HG03460 (cell line): Measurements from ENCODE around the gene IMPG2.

Experiments used
- ATAC-seq: cut with Tn5 transposase; IDR thresholded peaks from one replicate; pipeline ENCODE4 v1.9.1; 2021; ENCODE audit not compliant: unreplicated experiment

Gene IMPG2

GRCh38 chr3:101278727-101279126 is 41.6 kb downstream of the IMPG2 start:
- no peak for ATAC-seq

DNA sequence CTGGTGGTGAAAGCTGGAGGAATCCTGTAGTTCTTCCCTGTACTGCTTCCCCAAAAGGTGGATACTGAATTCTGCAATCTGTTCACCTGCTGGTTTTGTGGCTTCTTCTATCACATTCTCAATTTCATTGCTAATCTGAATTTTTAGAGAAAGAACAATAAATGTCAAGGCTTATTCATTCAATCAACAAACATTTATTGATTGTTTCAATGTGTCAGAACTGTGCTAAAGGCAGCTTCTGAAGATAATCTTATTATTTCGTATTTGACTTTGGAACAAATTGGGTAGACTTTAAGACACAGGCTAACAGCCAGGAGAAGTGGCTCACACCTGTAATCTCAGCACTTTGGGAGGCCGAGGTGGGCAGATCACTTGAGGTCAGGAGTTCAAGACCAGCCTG is 46.8 kb downstream of the IMPG2 start:
- no peak for ATAC-seq

GRCh38 chr3:101273156-101273555 is 47.2 kb downstream of the IMPG2 start:
- ATAC-seq = no peak

DNA sequence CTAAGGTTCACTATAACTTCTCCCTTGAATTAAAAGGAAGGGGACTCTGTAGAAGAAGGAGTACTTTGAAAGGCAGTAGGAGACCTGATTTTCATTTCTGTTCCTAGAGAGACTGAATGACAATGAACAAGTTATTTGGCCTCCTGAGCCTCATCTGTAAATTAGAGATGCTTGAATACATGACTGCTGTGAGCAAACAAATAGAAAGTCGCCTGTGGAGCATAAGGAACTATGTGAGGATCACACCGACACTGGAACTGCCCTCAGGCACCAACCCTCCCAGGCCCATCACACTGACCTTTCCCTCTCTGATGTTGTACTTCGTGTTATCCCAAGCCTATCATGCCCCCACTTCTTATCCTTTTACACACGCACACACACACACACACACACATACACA is 48.6 kb downstream of the IMPG2 start:
- no peak for ATAC-seq

- no peak for ATAC-seq
Observed at GRCh38 chr3:101270149-101270548, 50.2 kb downstream of the IMPG2 start.

DNA sequence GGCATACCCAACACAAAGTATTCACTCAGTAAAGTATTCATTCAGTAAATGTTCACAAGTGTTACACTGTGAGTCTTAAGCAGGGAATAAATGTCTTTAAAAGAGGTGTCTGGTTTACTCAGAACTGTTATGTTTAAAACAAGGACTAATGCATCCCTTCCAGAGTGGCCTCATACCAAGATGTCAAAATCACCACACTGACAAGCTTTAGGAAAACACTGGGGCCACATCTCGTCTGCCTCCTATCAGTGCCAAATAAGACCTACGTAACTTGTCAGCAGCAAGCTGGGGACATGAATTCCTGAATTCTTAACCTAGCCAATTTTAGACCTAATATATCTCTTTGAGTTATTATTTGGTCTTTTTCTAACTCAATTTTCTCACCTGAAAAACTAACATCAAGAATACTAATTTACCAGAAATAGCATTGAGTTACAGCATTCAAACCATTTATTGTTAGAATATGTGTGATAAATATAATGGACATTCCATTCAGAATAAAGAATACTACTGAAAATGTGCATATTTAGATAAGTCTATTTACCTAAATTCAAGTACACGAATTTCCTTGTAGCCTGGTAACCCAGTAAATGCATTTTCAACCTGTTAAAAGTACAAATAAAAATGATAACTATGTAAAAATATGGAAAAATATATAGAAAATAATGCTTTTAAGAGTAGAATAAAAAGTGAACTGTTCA is 51.3 kb downstream of the IMPG2 start:
- ATAC-seq = no peak

DNA sequence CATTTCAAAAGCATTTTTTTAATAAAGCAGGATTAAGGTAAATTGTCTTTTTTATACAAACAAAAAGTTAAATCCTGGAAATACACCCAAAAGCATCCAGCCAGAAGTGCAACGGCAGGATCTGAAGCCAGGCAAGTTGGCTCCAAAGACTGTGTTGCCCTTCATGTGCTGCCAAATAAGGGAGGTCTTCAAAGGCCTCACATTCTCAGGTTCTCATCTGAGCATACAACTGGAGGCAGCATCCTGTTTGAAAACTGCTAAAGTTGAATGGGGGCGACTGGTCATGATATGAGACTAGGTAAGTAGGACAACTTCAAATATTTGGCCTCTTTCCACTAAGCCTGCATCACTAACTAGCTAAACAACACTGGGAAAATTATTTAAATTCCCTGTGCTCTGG is 52.2 kb downstream of the IMPG2 start:
- ATAC-seq = no peak

GRCh38 chr3:101266566-101266965 is 53.8 kb downstream of the IMPG2 start:
- no peak for ATAC-seq

DNA sequence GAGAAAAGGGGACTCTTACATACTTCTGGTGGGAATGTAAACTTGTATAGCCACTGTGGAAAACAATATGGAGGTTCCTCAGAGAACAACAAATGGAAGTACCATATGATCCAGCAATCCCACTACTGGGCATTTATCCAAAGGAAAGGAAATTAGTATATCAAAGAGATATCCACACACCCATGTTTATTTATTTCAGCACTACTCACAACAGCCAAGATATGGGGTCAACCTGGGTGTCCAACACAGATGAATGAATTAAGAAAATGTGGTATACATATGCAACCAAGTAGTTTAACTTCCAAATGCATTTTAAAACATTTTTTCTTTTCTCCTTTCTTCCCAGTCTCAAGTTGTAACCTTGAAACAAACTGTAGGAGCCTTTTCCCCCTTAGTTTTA is 54.3 kb downstream of the IMPG2 start:
- no peak for ATAC-seq

DNA sequence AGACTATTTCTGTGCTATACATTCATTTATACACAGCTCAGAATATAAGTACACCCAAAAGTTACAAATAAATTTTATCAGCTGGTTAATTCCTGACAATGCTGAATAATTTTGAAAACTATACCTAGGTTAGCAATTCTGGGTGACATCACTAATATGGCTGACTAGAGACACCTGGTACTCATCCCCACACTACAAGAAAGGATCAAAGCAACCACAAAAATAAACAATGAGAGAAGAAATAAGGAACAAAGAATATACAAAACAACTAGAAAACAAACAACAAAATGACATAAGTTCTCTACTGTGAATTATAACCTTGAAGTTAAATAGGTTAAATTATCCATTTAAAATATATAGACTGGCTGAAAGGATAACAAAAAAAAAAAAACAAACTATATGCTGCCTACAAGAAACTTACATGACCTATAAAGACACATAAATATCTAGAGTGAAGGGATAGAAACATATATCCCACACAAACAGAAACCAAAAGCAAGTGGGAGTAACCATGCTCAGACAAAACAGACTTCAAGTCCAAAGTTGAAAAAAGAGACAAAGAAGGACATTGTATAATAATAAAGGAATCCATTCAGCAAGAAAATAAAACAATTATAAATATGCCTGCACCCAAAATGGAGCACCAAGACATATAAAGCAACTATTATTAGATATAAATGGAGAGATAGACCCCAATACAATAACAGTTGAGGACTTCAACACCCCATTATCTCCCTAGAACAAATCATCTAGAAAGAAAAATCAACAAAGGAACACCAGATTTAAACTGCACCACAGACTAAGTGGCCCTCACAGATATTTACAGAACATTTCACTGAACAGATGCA is 57.8 kb downstream of the IMPG2 start:
- ATAC-seq = peak; percentile 73

DNA sequence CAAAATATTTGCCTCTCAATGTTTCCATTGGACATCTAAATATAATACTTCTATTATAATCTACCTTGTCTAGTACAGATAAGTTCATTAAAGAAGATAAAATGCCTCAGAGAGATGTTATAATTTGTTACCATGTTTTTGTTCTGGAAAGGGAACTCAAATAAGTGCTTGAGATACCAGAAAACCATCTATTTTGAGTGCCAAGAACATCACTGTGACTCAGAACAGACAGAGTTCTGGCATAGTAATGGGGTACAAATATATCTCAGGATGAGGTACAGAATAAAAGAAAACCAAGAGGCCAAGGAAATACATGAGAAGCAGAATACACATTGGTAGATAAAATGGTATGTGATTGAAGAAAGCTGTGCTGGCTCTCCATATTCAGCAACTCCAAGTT is 58.9 kb downstream of the IMPG2 start:
- ATAC-seq = no peak

- no peak for ATAC-seq
Observed at GRCh38 chr3:101259485-101260341, 60.7 kb downstream of the IMPG2 start.

DNA sequence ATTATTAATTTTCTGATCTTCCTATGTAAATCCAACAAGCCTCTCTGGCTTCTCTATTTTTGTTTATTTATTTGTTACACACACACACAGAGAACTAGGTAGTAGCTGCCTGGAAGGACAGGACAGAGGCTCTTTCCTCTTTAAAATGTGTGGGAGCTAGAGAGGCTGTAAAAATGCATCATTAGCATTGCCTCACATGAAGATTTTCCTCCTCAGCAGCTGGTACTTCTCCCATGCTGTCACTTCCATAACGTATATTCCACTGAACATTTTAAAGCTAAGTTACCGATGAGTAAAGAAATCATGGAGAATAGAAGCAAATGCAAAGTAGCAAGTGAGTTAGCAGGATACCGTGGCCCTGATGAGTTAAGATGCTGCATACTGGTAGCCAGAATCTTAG is 63.9 kb downstream of the IMPG2 start:
- ATAC-seq = no peak

- no peak for ATAC-seq
Observed at GRCh38 chr3:101255441-101255840, 64.9 kb downstream of the IMPG2 start.

GRCh38 chr3:101253396-101253795 is 67.0 kb downstream of the IMPG2 start:
- ATAC-seq = no peak

DNA sequence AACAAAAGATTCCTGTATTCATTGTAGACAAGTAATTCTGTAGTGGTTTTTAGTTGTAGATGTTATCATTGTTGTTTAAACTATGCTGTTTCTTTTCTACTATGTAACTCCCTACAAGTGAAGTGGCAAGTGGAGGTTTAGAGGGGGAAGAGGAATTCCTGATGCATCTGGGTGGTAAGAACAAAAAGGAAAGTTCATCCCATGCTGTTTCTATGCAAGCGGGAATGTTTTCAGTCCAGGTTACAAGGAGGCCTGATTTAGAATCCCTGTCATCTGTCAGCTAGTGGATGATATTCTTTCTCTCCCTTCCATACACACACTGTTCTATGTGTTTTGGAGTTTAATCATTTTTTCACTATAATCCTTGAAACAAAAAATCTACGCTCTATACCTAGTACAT is 67.4 kb downstream of the IMPG2 start:
- ATAC-seq = no peak

DNA sequence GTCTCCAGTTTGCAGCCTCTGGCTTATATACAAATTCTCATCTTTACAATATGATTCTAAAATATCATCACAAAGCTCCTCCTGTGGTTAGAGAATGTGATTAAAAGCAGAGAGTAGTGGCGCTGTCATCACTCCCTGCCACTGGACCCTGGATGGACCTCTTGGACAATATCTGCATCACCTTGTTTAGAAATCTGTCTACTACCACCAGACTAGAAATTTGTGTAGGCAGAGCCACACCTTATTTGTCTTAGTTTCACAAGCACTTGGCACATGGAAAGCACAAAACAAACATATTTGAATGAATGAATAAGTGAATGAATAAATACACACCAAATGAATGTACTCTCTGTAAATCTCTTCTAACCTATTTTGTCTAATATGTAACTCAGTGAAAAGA is 68.1 kb downstream of the IMPG2 start:
- ATAC-seq = no peak

DNA sequence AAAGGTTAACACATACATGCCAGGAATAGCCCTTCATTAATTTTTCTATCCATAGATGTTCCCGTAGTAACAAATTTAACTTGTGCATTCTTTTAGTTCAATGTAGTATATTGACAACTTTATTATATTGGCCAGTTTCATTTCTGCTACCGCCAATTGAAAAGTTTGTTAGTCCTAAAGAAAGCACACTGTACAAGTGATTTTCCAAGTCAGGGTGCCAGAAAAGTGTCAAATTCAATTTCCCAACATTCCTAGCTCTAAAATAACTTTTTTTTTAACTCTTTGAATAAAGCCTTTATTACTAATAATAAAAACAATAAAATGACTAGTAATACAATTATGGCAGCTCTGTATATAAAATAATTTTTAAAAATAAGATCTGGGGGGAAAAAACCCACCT is 68.9 kb downstream of the IMPG2 start:
- ATAC-seq = no peak

DNA sequence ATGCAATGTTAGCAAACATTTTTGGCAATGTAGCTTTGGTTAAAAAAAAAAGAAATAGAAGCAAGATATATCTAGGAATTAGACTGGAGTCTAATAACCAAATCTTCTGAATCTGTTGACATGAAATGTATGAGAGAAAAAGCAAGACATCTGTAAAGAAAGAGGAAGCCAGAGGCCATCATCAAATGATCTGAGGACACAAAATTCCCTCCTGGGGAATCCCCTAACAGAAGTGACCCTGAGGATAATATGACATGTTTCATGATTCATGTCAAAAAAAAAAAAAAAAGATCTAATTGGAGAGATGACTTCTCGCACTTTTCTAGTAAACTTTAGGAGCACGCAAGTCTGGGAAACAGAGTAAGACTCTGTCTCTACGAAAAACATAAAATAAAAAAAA is 70.9 kb downstream of the IMPG2 start:
- ATAC-seq = no peak

DNA sequence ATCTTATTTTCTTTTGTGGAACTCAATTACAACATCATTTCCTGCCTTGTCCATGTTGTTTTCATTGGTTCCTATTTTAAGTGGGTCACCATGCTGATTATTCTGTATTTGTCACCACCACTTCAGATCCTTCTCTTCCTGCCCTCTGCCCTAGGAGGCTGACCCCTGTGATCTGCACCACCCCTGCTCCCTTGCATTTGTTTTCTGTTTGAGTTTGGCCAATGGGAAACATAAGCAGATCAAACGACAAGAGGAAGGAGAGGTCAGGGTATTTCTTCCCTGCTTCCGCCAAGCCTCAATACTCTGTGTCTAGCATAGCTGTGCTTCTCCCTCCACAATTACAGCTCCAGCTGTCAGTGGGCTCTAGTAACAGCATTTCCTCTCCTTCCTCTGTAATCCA is 71.6 kb downstream of the IMPG2 start:
- no peak for ATAC-seq

- no peak for ATAC-seq
Observed at GRCh38 chr3:101244212-101244575, 76.2 kb downstream of the IMPG2 start.
